Measurements from ENCODE around the gene HLA-G.
"Not testable (repeated sequence)": the region's sequence is repeated elsewhere in the genome, so short reads cannot be mapped to it uniquely, and the experiment has no call there.

HLA-G gene

DNA sequence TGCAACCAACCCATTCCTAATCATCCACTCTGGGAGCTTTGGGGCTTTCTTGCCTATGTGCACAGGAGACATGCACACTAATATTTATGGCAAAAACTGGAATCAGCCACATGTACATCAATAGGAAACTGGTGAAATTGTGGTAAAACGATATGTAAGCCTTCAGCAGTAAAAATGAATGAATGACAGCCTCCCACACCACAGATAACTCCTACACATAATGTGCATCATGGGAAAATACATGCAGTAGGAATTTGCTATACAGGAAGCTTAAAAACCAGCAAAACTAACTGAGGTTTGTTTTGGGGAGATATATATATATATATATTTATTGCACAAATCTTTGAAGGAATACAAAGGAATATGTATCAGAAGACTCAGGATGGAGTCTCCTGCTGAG is 47.6 kb downstream of the HLA-G start:
- no peak for DNase-seq

DNA sequence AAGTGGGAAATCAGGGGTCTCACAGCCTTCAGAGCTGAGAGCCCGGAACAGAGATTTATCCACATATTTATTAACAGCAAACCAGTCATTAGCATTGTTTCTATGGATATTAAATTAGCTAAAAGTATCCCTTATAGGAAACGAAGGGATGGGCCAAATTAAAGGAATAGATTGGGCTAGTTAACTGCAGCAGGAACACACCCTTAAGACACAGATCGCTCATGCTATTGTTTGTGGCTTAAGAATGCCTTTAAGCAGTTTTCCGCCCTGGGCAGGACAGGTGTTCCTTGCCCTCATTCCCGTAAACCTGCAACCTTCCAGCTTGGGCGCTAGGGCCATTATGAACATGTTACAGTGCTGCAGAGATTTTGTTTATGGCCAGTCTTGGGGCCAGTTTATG is 48.1 kb downstream of the HLA-G start:
- DNase-seq = not testable (repeated sequence)

All from T-helper 1 cell (primary cell).